ENCODE results near the gene GRID1. TPM values are rescaled to one million over a fixed set of nuclear protein-coding genes. Genes with fewer than 3 reads are reported as not detected.

The GRID1 gene
- total RNA-seq, 4 donors from 2014 or later = 0.40 to 1.9 (median 1.00) TPM

- no peaks in the 10 kb centered on the region for H3K9me3 ChIP-seq
- no peak overlapping the region for H3K4me3 ChIP-seq
- 73% methylated on average over 5 of the region's 5 CpGs; no CpG with 5 or more reads in 1 of the 2 donors for WGBS, 2 donors (ENCODE audit: low coverage in 1 of 2)
- in situ Hi-C loops (cut with MboI; ENCODE audit: low pct_ligation_motif_present in 1 of 4, low pct_unique_long_range_greater_than_20kb in 1 of 4, low sequenced_read_pairs in 3 of 4) = no loop called here
- H3K36me3 ChIP-seq = no peaks in the 10 kb centered on the region
- no peak for DNase-seq
- no peaks in the 10 kb centered on the region for H3K4me1 ChIP-seq
- H3K27ac ChIP-seq = no peak overlapping the region
- no peak for TF ChIP-seq POLR2AphosphoS5 (IDR thresholded peaks at IDR 0.05)
- no peaks in the 10 kb centered on the region for H3K27me3 ChIP-seq
- intact Hi-C loops (cut with DNase I; ENCODE audit: low total_unique reads) = no loop called here
These were observed 299.1 kb downstream of the GRID1 start for GRCh38 chr10:86067436-86068050.

GRCh38 chr10:86066696-86067095 lies 299.9 kb downstream of the GRID1 start:
- intact Hi-C loops (cut with DNase I; ENCODE audit: low total_unique reads) = no loop called here
- TF ChIP-seq POLR2A (IDR thresholded peaks at IDR 0.05) = no peak
- TF ChIP-seq, protein P1, sequence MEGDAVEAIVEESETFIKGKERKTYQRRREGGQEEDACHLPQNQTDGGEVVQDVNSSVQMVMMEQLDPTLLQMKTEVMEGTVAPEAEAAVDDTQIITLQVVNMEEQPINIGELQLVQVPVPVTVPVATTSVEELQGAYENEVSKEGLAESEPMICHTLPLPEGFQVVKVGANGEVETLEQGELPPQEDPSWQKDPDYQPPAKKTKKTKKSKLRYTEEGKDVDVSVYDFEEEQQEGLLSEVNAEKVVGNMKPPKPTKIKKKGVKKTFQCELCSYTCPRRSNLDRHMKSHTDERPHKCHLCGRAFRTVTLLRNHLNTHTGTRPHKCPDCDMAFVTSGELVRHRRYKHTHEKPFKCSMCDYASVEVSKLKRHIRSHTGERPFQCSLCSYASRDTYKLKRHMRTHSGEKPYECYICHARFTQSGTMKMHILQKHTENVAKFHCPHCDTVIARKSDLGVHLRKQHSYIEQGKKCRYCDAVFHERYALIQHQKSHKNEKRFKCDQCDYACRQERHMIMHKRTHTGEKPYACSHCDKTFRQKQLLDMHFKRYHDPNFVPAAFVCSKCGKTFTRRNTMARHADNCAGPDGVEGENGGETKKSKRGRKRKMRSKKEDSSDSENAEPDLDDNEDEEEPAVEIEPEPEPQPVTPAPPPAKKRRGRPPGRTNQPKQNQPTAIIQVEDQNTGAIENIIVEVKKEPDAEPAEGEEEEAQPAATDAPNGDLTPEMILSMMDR (IDR thresholded peaks at IDR 0.05) = no peak
- no peak for TF ChIP-seq EP300 (IDR thresholded peaks at IDR 0.05; ENCODE audit: low read depth)
- no peak for TF ChIP-seq POLR2AphosphoS5 (IDR thresholded peaks at IDR 0.05)
- Histone ChIP-seq H3K4me3 (no peak overlapping the region), H3K9me3 (no peaks in the 10 kb centered on the region), H3K27me3 (no peaks in the 10 kb centered on the region), H3K4me1 (no peaks in the 10 kb centered on the region), H3K36me3 (no peaks in the 10 kb centered on the region), H3K27ac (no peak overlapping the region)
- in situ Hi-C loops (cut with MboI; ENCODE audit: low pct_ligation_motif_present in 1 of 4, low pct_unique_long_range_greater_than_20kb in 1 of 4, low sequenced_read_pairs in 3 of 4) = no loop called here
- DNase-seq = no peak
- 83 to 94% methylated on average over 1 to 8 of the region's 8 CpGs for WGBS, 2 donors (ENCODE audit: low coverage in 1 of 2)

- Histone ChIP-seq H3K27me3 (no peaks in the 10 kb centered on the region), H3K36me3 (no peaks in the 10 kb centered on the region), H3K4me1 (no peaks in the 10 kb centered on the region), H3K9me3 (no peaks in the 10 kb centered on the region), H3K4me3 (no peak overlapping the region), H3K27ac (no peak overlapping the region)
- intact Hi-C loops (cut with DNase I; ENCODE audit: low total_unique reads) = no loop called here
- no peak for DNase-seq
- TF ChIP-seq EP300 (IDR thresholded peaks at IDR 0.05; ENCODE audit: low read depth) (no peak), POLR2AphosphoS5 (IDR thresholded peaks at IDR 0.05) (no peak)
- TF ChIP-seq, protein P1 (IDR thresholded peaks at IDR 0.05) = no peak
- in situ Hi-C loops (cut with MboI; ENCODE audit: low pct_ligation_motif_present in 1 of 4, low pct_unique_long_range_greater_than_20kb in 1 of 4, low sequenced_read_pairs in 3 of 4) = no loop called here
- WGBS, 2 donors (ENCODE audit: low coverage in 1 of 2) = 67 to 72% methylated on average over 3 to 6 of the region's 6 CpGs
These were observed 300.8 kb downstream of the GRID1 start for GRCh38 chr10:86065711-86066251.

DNA sequence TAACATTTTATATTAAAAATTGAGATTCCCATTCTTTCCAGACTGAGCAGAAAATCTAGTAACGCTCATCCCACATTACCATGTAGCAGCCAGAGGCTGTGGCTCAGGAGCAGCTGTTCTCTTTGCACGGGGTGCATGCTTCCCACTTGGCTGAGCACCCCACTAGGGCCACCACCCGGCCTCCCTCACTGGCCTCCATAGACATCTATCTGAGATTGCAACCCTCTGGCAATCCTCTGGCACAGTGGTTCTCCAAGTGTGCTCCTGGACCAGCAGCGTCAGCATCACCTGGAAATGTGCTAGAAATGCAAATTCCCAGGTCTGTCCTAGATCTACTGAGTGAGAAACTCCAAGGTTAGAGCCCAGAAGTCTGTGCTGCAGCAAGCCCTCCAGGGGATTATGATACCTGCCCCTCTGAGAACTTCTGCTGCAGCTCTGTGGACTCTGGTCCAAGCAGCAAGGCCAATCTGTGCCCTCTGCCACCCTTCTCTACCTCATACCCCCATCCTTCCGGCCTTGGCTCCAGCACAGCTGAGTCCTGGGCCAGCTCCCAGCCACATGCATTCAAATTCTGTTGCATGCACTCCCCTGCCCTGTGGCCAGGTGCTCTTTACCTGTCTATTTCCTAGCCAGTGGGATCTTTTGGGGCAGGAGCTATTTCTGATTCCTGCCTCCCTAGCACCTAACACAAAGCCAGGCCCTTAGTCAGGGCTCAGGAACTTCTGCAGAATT lies 301.5 kb downstream of the GRID1 start:
- no peaks in the 10 kb centered on the region for H3K27me3 ChIP-seq
- in situ Hi-C loops (cut with MboI; ENCODE audit: low pct_ligation_motif_present in 1 of 4, low pct_unique_long_range_greater_than_20kb in 1 of 4, low sequenced_read_pairs in 3 of 4) = no loop called here
- intact Hi-C loops (cut with DNase I; ENCODE audit: low total_unique reads) = no loop called here
- H3K9me3 ChIP-seq = no peaks in the 10 kb centered on the region
- no peaks in the 10 kb centered on the region for H3K4me1 ChIP-seq
- TF ChIP-seq, protein P1 (IDR thresholded peaks at IDR 0.05) = no peak
- TF ChIP-seq EP300 (IDR thresholded peaks at IDR 0.05; ENCODE audit: low read depth) = no peak
- no peak for TF ChIP-seq POLR2A (IDR thresholded peaks at IDR 0.05)
- no peak for TF ChIP-seq POLR2AphosphoS5 (IDR thresholded peaks at IDR 0.05)
- no peak for DNase-seq
- WGBS, 2 donors (ENCODE audit: low coverage in 1 of 2) = 65 to 67% methylated on average over 1 to 5 of the region's 5 CpGs
- no peak overlapping the region for H3K4me3 ChIP-seq
- H3K36me3 ChIP-seq = no peaks in the 10 kb centered on the region
- no peak overlapping the region for H3K27ac ChIP-seq
